Measurements from ENCODE around the gene BLTP3B.

The BLTP3B gene

DNA sequence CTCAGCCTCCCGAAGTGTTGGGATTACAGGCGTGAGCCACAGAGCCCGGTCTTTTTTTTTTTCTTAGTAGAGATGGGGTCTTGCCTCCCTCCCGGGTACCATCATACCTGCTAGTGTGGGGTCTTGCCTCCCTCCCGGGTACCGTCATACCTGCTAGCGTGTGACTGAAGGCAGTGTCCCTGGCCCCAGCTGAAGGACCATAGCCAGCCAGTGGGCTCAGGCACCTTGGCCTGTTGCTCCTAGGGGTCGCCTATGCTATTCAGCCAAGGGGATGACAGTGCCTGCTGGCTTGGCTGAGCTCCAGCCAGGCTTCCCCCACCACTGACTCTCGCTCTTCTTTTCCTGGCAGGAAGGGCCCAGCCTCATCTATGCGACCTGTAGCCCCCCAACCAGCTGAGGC, 10.5 kb upstream of the BLTP3B start:
- in situ Hi-C loops (cut with HindIII; ENCODE audit: low sequenced_read_pairs): no loop called here
- TF ChIP-seq, protein P1, sequence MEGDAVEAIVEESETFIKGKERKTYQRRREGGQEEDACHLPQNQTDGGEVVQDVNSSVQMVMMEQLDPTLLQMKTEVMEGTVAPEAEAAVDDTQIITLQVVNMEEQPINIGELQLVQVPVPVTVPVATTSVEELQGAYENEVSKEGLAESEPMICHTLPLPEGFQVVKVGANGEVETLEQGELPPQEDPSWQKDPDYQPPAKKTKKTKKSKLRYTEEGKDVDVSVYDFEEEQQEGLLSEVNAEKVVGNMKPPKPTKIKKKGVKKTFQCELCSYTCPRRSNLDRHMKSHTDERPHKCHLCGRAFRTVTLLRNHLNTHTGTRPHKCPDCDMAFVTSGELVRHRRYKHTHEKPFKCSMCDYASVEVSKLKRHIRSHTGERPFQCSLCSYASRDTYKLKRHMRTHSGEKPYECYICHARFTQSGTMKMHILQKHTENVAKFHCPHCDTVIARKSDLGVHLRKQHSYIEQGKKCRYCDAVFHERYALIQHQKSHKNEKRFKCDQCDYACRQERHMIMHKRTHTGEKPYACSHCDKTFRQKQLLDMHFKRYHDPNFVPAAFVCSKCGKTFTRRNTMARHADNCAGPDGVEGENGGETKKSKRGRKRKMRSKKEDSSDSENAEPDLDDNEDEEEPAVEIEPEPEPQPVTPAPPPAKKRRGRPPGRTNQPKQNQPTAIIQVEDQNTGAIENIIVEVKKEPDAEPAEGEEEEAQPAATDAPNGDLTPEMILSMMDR (IDR thresholded peaks at IDR 0.05; ENCODE audit: low read depth, low read length): no peak
- DNase-seq (ENCODE audit: low read depth, low spot score): no peak

GRCh38 chr12:100151769-100152168, 9.1 kb upstream of the BLTP3B start:
- in situ Hi-C loops (cut with HindIII; ENCODE audit: low sequenced_read_pairs): no loop called here
- DNase-seq (ENCODE audit: low read depth, low spot score): no peak
- TF ChIP-seq, protein P1 (IDR thresholded peaks at IDR 0.05; ENCODE audit: low read depth, low read length): no peak
- no peak overlapping the region for H3K4me3 ChIP-seq (ENCODE audit: low read depth, low read length)

More for the DNA sequence above, 10.5 kb upstream of the BLTP3B start:
- H3K4me3 ChIP-seq (ENCODE audit: low read depth, low read length): no peak overlapping the region

GRCh38 chr12:100146252-100146651, 3.6 kb upstream of the BLTP3B start:
- TF ChIP-seq, protein P1 (IDR thresholded peaks at IDR 0.05; ENCODE audit: low read depth, low read length): no peak

GRCh38 chr12:100145643-100146042, 3.0 kb upstream of the BLTP3B start:
- DNase-seq (ENCODE audit: low read depth, low spot score): no peak
- H3K4me3 ChIP-seq (ENCODE audit: low read depth, low read length): no peak overlapping the region
- in situ Hi-C loops (cut with HindIII; ENCODE audit: low sequenced_read_pairs): no loop called here
- TF ChIP-seq, protein P1 (IDR thresholded peaks at IDR 0.05; ENCODE audit: low read depth, low read length): no peak

More at GRCh38 chr12:100146252-100146651, 3.6 kb upstream of the BLTP3B start:
- no peak overlapping the region for H3K4me3 ChIP-seq (ENCODE audit: low read depth, low read length)
- in situ Hi-C loops (cut with HindIII; ENCODE audit: low sequenced_read_pairs): no loop called here
- no peak for DNase-seq (ENCODE audit: low read depth, low spot score)

DNA sequence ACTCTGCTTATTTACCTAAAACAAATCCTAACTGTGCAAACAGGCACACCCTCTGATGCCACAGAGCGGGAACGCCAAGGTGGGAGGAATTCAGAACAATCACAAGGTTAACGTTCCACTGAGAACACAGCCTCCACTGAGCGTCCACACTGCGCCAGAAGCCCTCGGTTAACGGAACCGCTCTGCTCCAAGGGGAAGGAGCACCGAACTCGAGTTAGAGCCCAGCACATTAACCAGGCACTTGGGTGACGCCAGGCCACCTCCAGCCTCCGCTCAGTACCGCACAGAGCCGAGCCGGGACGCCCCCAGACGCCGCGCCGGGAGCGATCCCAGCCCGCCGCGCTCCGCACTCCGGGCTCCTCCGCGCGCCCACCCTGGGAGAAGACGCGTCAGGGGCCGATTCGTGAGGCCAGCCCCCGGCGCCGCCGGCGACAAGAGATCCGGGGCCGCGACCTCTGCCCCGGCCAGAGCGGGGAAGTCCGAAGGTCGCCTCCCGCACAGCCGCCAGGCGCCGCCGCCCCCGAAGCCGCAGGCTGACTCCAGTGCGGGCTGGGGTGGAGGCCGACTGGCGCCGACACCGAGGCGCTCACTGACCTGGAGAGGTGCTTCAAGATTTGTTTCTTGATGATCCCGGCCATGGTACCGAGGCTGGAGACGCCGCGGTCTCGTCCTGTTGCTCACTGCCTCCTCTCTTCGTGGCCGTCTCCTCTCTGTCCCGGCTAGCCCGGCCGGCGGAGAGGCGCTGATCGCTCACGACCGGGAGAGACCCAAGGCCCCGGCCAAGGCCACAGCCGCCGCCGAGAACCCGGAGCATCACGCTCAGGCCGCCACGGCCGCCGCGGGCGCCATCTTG, 450 bp downstream of the BLTP3B start:
- no peak for DNase-seq (ENCODE audit: low read depth, low spot score)
- H3K4me3 ChIP-seq (ENCODE audit: low read depth, low read length): peak overlapping the region; percentile 68
- in situ Hi-C loops (cut with HindIII; ENCODE audit: low sequenced_read_pairs): no loop called here
- TF ChIP-seq, protein P1 (IDR thresholded peaks at IDR 0.05; ENCODE audit: low read depth, low read length): no peak

- TF ChIP-seq, protein P1 (IDR thresholded peaks at IDR 0.05; ENCODE audit: low read depth, low read length): no peak
- in situ Hi-C loops (cut with HindIII; ENCODE audit: low sequenced_read_pairs): no loop called here
- DNase-seq (ENCODE audit: low read depth, low spot score): peak; percentile 89
- peak overlapping the region; percentile 68 for H3K4me3 ChIP-seq (ENCODE audit: low read depth, low read length)
Observed at GRCh38 chr12:100141666-100141997, 1.0 kb downstream of the BLTP3B start.

All from astrocyte of the spinal cord (primary cell).